GM12874 (cell line): ENCODE results near the gene POMP.

Experiments
- TF ChIP-seq, protein P1 (sequence below): IDR thresholded peaks from 2 replicates; pipeline ENCODE4 v1.5.1; 2011; ENCODE audit warnings: low read depth, mild to moderate bottlenecking, control low read depth, low read length, moderate library complexity; ENCODE audit not compliant: insufficient read depth

The POMP gene

GRCh38 chr13:28655561-28655960 is 3.4 kb upstream of the POMP start:
- TF ChIP-seq, protein P1, sequence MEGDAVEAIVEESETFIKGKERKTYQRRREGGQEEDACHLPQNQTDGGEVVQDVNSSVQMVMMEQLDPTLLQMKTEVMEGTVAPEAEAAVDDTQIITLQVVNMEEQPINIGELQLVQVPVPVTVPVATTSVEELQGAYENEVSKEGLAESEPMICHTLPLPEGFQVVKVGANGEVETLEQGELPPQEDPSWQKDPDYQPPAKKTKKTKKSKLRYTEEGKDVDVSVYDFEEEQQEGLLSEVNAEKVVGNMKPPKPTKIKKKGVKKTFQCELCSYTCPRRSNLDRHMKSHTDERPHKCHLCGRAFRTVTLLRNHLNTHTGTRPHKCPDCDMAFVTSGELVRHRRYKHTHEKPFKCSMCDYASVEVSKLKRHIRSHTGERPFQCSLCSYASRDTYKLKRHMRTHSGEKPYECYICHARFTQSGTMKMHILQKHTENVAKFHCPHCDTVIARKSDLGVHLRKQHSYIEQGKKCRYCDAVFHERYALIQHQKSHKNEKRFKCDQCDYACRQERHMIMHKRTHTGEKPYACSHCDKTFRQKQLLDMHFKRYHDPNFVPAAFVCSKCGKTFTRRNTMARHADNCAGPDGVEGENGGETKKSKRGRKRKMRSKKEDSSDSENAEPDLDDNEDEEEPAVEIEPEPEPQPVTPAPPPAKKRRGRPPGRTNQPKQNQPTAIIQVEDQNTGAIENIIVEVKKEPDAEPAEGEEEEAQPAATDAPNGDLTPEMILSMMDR: no peak

GRCh38 chr13:28657784-28658538 is 969 bp upstream of the POMP start:
- TF ChIP-seq, protein P1: no peak

DNA sequence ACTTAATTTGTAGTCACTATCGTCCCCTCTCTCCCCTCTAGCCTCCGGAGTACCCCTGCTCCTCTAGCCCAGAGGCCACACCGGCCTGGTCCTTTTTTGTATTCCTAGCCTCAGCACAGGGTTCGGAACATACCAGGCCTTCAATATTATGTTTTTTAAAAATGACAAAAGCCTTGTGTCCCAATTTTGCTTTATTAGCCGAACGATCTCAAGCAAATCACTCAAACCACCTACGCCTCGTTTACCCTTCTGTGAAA is 463 bp upstream of the POMP start:
- TF ChIP-seq, protein P1: no peak

DNA sequence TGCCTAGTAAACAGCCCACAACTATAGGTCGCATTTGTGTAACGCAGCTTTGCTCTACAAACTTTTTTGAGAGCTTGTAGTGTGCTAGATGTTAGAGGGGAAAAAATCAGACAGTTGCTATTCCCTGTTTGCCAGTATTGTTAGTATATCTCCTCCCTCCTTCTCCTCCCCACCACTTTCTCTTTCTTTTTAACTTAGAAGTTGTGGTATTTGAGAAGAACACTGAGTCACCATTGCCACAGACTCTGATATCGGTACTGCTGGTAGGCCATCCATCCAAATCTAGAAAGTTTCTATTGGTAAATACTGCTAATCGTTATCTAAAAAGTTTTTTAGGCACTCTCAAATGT is 666 bp downstream of the POMP start:
- TF ChIP-seq, protein P1: no peak

DNA sequence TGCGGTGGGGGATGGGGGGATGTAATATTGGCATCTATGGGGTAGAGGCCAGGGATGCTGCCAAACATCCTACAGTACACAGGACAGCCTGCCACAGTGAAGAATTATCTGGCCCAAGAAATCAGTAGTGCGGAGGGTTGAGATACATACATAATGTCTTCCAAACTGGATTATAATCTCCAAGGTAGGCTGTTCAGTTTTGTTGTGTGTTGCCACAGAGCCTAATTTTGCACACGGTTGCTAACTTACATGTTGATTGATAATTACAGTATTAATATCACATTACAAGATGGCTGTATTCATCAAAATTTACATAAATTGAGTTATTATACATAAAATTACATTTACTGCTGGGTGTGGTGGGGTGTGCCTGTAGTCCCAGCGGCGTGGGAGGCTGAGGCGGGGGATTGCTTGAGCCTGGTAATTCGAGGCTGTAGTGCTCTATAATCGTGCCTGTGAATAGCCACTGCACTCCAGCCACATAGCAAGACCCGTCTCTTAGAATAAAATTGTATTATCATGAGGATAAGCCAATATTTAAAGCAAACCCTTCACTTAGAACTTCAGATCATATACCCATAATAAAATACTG is 8.1 kb downstream of the POMP start:
- TF ChIP-seq, protein P1: no peak

DNA sequence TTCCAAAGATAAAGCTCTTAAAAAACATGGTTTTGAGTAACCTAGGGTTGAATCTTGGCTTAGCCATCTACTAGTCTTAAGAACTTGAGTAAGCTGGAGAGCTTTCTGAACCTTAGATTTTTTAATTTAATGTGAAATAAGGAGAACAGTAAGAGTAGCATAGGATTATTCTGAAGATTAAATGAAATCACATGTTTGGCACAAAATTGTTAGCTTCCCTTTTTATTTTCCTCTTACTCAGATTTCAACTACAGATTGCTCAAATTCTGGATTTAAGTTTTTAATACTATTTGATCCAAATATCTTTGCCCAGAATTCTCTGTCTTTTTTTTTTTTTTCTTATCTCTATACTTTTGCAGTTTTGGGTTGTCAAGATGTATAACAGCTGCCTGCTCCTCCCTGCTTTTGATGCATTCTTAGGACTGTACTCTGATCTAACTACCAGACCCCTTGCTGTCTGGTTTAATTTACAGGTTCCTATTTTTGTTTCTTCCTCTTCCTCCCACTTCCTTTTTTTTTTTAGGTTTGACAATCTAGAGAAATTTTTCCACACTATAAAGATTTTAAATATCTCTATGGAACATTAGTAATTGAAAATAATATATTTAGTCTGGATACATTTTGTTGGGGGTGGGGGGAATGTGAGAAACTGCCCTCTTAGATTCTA is 12.3 kb downstream of the POMP start:
- TF ChIP-seq, protein P1: no peak

GRCh38 chr13:28678809-28679208 is 19.9 kb downstream of the POMP start:
- TF ChIP-seq, protein P1: no peak
